ENCODE measurements around the gene CENPT. TPM values are rescaled to one million over a fixed set of nuclear protein-coding genes. Genes with fewer than 3 reads are reported as not detected.

Gene CENPT
- total and polyA plus RNA-seq, 2 donors (not counting 1 experiment from before 2014, with no cell fraction given): 75.0 to 169 TPM

DNA sequence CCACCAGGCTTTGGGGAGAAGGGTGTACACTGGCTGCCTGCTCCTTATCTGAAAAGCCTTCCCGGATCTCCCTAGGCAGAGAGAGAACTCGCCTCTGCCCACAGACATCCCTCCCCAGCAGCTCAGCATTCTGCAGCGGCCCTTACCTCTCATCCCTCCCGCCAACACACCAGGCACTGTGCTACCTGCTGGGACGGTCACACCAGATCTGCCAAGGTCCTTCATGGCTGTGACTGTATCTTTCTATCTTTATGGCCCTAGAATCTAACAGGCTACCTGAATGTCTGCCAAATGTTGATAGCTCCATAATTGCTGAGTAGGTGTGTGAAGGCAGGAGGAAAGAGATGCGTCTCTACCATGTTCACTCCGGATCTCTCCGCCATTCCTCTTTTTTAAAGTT, 32.9 kb downstream of the CENPT start:
- Histone ChIP-seq H3K4me2 (replicated peaks; ENCODE audit: low read depth, low read length, poor library complexity, severe bottlenecking) (no peak overlapping the region), H2AFZ (ENCODE audit: insufficient read depth, low read depth, low read length, poor library complexity, severe bottlenecking) (no peak overlapping the region), H3K9ac (ENCODE audit: low read length) (no peak overlapping the region), H3K36me3 (replicated peaks in 1 of 2; ENCODE audit: control extremely low read depth in 1 of 2, control insufficient read depth in 1 of 2, extremely low read depth in 1 of 2, insufficient read depth in 2 of 2, low read length in 1 of 2) (no peaks in the 10 kb centered on the region), H4K20me1 (ENCODE audit: control insufficient read depth, insufficient read depth, low read length, poor library complexity, severe bottlenecking) (no peaks in the 10 kb centered on the region), H3K9me3 (ENCODE audit: control extremely low read depth in 1 of 3, control insufficient read depth in 2 of 3, insufficient read depth in 1 of 3, low read length in 2 of 3) (no peaks in the 10 kb centered on the region), H3K4me1 (ENCODE audit: control insufficient read depth in 2 of 2, insufficient read depth in 2 of 2, low read length in 2 of 2) (peaks cover 0 to 7% of the 10 kb centered on the region in 2 donors), H3K4me3 (ENCODE audit: control extremely low read depth in 1 of 5, extremely low read depth in 1 of 5, insufficient read depth in 1 of 5, low read depth in 2 of 5, low read length in 4 of 5) (no peak overlapping the region), H3K79me2 (ENCODE audit: control insufficient read depth, insufficient read depth, low read length) (no peaks in the 10 kb centered on the region), H3K27ac (ENCODE audit: low read length in 2 of 2) (no peak overlapping the region), H3K27me3 (replicated peaks in 1 of 4; ENCODE audit: control extremely low read depth in 1 of 4, control insufficient read depth in 3 of 4, insufficient read depth in 4 of 4, low read length in 3 of 4) (no peaks in the 10 kb centered on the region)
- ChIA-PET POLR2A (interaction anchor here (1.0 kb wide), 1 partner anchor 267 kb away, joined by 8 read pairs; no protein-coding TSS in a partner anchor), CTCF (interaction anchor here (0.7 to 3.4 kb wide), 14 partner anchors 7 to 414 kb away, joined by 3 to 48 read pairs (median 10); partner anchors contain the start of genes RANBP10 and TSNAXIP1)
- ATAC-seq (ENCODE audit: low read depth): no peak
- WGBS (ENCODE audit: insufficient coverage): 100% methylated on average over 2 of the region's 8 CpGs
- no peak for TF ChIP-seq EZH2 (IDR thresholded peaks at IDR 0.05; ENCODE audit: borderline replicate concordance, insufficient read depth, low read depth, low read length, poor library complexity, severe bottlenecking)
- TF ChIP-seq, protein P1, sequence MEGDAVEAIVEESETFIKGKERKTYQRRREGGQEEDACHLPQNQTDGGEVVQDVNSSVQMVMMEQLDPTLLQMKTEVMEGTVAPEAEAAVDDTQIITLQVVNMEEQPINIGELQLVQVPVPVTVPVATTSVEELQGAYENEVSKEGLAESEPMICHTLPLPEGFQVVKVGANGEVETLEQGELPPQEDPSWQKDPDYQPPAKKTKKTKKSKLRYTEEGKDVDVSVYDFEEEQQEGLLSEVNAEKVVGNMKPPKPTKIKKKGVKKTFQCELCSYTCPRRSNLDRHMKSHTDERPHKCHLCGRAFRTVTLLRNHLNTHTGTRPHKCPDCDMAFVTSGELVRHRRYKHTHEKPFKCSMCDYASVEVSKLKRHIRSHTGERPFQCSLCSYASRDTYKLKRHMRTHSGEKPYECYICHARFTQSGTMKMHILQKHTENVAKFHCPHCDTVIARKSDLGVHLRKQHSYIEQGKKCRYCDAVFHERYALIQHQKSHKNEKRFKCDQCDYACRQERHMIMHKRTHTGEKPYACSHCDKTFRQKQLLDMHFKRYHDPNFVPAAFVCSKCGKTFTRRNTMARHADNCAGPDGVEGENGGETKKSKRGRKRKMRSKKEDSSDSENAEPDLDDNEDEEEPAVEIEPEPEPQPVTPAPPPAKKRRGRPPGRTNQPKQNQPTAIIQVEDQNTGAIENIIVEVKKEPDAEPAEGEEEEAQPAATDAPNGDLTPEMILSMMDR (IDR thresholded peaks at IDR 0.05): no peak
- intact Hi-C loops (cut with micrococcal nuclease): no loop called here
- H3K27ac Mint-ChIP-seq: no peak overlapping the region
- peaks cover 6% of the 10 kb centered on the region for H3K4me1 Mint-ChIP-seq
- no peaks in the 10 kb centered on the region for H3K27me3 Mint-ChIP-seq
- no peak for DNase-seq
- no peak overlapping the region for H3K4me3 Mint-ChIP-seq
- H3K9me3 Mint-ChIP-seq (ENCODE audit: insufficient read depth): no peaks in the 10 kb centered on the region

DNA sequence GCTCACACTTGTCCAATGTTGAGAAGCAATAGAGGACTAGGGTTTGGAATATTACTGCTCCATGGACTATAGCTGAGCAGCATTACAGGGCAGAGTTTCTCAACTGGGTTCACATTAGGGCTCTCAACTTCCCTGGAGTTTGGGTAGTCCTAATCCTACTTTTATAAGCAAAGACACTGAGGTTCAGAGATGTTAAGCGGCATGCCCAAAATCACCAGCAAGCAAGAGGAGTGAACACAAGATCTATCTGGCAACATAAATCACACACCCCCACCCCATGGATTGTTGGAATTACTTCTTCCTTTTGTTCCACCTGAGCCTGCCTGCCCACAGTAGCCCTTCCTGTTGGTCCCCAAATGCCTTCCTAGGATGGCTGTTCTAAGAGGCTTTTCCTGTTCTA, 35.6 kb downstream of the CENPT start:
- TF ChIP-seq, protein P1 (IDR thresholded peaks at IDR 0.05): no peak
- TF ChIP-seq EZH2 (IDR thresholded peaks at IDR 0.05; ENCODE audit: borderline replicate concordance, insufficient read depth, low read depth, low read length, poor library complexity, severe bottlenecking): no peak
- peaks cover 0 to 2% (median 0%) of the 10 kb centered on the region in 3 donors for H3K9me3 ChIP-seq (ENCODE audit: control extremely low read depth in 1 of 3, control insufficient read depth in 2 of 3, insufficient read depth in 1 of 3, low read length in 2 of 3)
- H3K27me3 Mint-ChIP-seq: no peaks in the 10 kb centered on the region
- H3K4me1 Mint-ChIP-seq: peaks cover 9% of the 10 kb centered on the region
- no peak overlapping the region for H3K4me2 ChIP-seq (replicated peaks; ENCODE audit: low read depth, low read length, poor library complexity, severe bottlenecking)
- WGBS (ENCODE audit: insufficient coverage): no CpG with 5 or more reads among the region's 1 CpG
- no peak overlapping the region for H3K4me3 ChIP-seq (ENCODE audit: control extremely low read depth in 1 of 5, extremely low read depth in 1 of 5, insufficient read depth in 1 of 5, low read depth in 2 of 5, low read length in 4 of 5)
- H3K4me3 Mint-ChIP-seq: no peak overlapping the region
- DNase-seq (no peak), ATAC-seq (ENCODE audit: low read depth) (no peak)
- peaks cover 0 to 12% of the 10 kb centered on the region in 2 donors for H3K4me1 ChIP-seq (ENCODE audit: control insufficient read depth in 2 of 2, insufficient read depth in 2 of 2, low read length in 2 of 2)
- H3K27ac ChIP-seq (ENCODE audit: low read length in 2 of 2): no peak overlapping the region
- H3K79me2 ChIP-seq (ENCODE audit: control insufficient read depth, insufficient read depth, low read length): peaks cover 7% of the 10 kb centered on the region
- no peaks in the 10 kb centered on the region for H3K27me3 ChIP-seq (replicated peaks in 1 of 4; ENCODE audit: control extremely low read depth in 1 of 4, control insufficient read depth in 3 of 4, insufficient read depth in 4 of 4, low read length in 3 of 4)
- H3K27ac Mint-ChIP-seq: no peak overlapping the region
- intact Hi-C loops (cut with micrococcal nuclease): no loop called here
- H3K9me3 Mint-ChIP-seq (ENCODE audit: insufficient read depth): no peaks in the 10 kb centered on the region
- H3K9ac ChIP-seq (ENCODE audit: low read length): no peak overlapping the region
- no peaks in the 10 kb centered on the region for H3K36me3 ChIP-seq (replicated peaks in 1 of 2; ENCODE audit: control extremely low read depth in 1 of 2, control insufficient read depth in 1 of 2, extremely low read depth in 1 of 2, insufficient read depth in 2 of 2, low read length in 1 of 2)
- ChIA-PET CTCF (interaction anchor here (1.3 kb wide), 1 partner anchor 34 kb away, joined by 4 read pairs; the partner anchor contains the start of gene NUTF2), POLR2A (no interaction called here)
- no peaks in the 10 kb centered on the region for H4K20me1 ChIP-seq (ENCODE audit: control insufficient read depth, insufficient read depth, low read length, poor library complexity, severe bottlenecking)
- no peak overlapping the region for H2AFZ ChIP-seq (ENCODE audit: insufficient read depth, low read depth, low read length, poor library complexity, severe bottlenecking)
